Astrocyte (in vitro differentiated cells and primary cell): ENCODE data around the gene CNTNAP5. TPM values are rescaled to one million over a fixed set of nuclear protein-coding genes. Genes with fewer than 3 reads are reported as not detected.

Experiments
- DNase-seq: peaks from one replicate; pipeline ENCODE4 v3.0.0-alpha.2; 2010; ENCODE audit warnings: low read depth
- FAIRE-seq: peaks from 2 replicates; lab custom pipeline; 2011; peaks lifted over from hg19 to GRCh38; lab: Jason Lieb, UNC
- H2AFZ ChIP-seq: 2 replicates; pipeline ENCODE4 v1.6.0; 2012; ENCODE audit warnings: low read depth, low read length, inconsistent platforms
- H3K27ac ChIP-seq: 2 replicates; pipeline ENCODE4 v1.5.1; 2011; ENCODE audit warnings: low read depth, low read length, inconsistent platforms
- H3K27me3 ChIP-seq: 2 replicates; pipeline ENCODE4 v1.6.0; 2011; ENCODE audit warnings: low read length, inconsistent platforms; ENCODE audit not compliant: insufficient read depth
- H3K36me3 ChIP-seq: 2 replicates; pipeline ENCODE4 v1.5.1; 2011; ENCODE audit warnings: low read length, inconsistent platforms; ENCODE audit not compliant: insufficient read depth
- H3K4me1 ChIP-seq: 2 replicates; pipeline ENCODE4 v1.5.1; 2011; ENCODE audit warnings: low read length, inconsistent platforms; ENCODE audit not compliant: insufficient read depth
- H3K4me2 ChIP-seq: 2 replicates; pipeline ENCODE4 v1.6.0; 2012; ENCODE audit warnings: low read length, inconsistent platforms
- H3K4me3 ChIP-seq: 2 replicates; pipeline ENCODE4 v1.5.1; 2011; ENCODE audit warnings: low read depth, mild to moderate bottlenecking, low read length, inconsistent platforms; ENCODE audit not compliant: insufficient read depth
- H3K79me2 ChIP-seq: 2 replicates; pipeline ENCODE4 v1.6.0; 2012; ENCODE audit warnings: mild to moderate bottlenecking, low read length, inconsistent platforms; ENCODE audit not compliant: insufficient read depth
- H3K9ac ChIP-seq: 2 replicates; pipeline ENCODE4 v1.6.0; 2012; ENCODE audit warnings: mild to moderate bottlenecking, low read length, inconsistent platforms
- H3K9me3 ChIP-seq: 2 replicates; pipeline ENCODE4 v1.5.1; 2012; ENCODE audit warnings: low read depth, mild to moderate bottlenecking, low read length, inconsistent platforms; ENCODE audit not compliant: insufficient read depth
- H4K20me1 ChIP-seq: 2 replicates; pipeline ENCODE4 v1.6.0; 2012; ENCODE audit warnings: low read length, inconsistent platforms; ENCODE audit not compliant: insufficient read depth
- H3K27ac Mint-ChIP-seq: one replicate; pipeline ENCODE4 v1.8.0; 2021; ENCODE audit warnings: mild to moderate bottlenecking, mixed read lengths; ENCODE audit not compliant: unreplicated experiment
- H3K27me3 Mint-ChIP-seq: one replicate; pipeline ENCODE4 v1.8.0; 2021; ENCODE audit warnings: low read depth, mixed read lengths; ENCODE audit not compliant: unreplicated experiment
- H3K36me3 Mint-ChIP-seq: one replicate; pipeline ENCODE4 v1.8.0; 2021; ENCODE audit warnings: low read depth, mixed read lengths; ENCODE audit not compliant: unreplicated experiment
- H3K4me1 Mint-ChIP-seq: one replicate; pipeline ENCODE4 v1.8.0; 2021; ENCODE audit warnings: low read depth, mixed read lengths; ENCODE audit not compliant: unreplicated experiment
- H3K4me3 Mint-ChIP-seq: one replicate; pipeline ENCODE4 v1.8.0; 2021; ENCODE audit warnings: mild to moderate bottlenecking, moderate library complexity, mixed read lengths; ENCODE audit not compliant: unreplicated experiment
- H3K9me3 Mint-ChIP-seq: one replicate; pipeline ENCODE4 v1.8.0; 2021; ENCODE audit warnings: mild to moderate bottlenecking, mixed read lengths; ENCODE audit not compliant: unreplicated experiment
- CTCF ChIP-seq: IDR thresholded peaks from 2 replicates; pipeline ENCODE4 v1.5.1; 2011; ENCODE audit warnings: low read depth, mild to moderate bottlenecking, inconsistent platforms, low read length, moderate library complexity; ENCODE audit not compliant: insufficient read depth
- EZH2 ChIP-seq: IDR thresholded peaks from 2 replicates; pipeline ENCODE4 v1.6.1; 2012; ENCODE audit warnings: mild to moderate bottlenecking, low read length, inconsistent platforms; ENCODE audit not compliant: insufficient read depth
- total RNA-seq: library from RNA; stranded (reverse); gene quantifications from 2 replicates; pipeline ENCODE4 v1.2.1, GENCODE V29; 2021

Gene CNTNAP5
- total RNA-seq, 1 donor from 2014 or later: 0.30 TPM

GRCh38 chr2:124027182-124027581, 2.1 kb downstream of the CNTNAP5 start:
- Mint-ChIP-seq H3K27me3 (peaks cover 40% of the 10 kb centered on the region), H3K9me3 (no peaks in the 10 kb centered on the region), H3K36me3 (no peaks in the 10 kb centered on the region), H3K4me1 (peaks cover 6% of the 10 kb centered on the region), H3K27ac (no peak overlapping the region), H3K4me3 (no peak overlapping the region)
- Histone ChIP-seq H2AFZ (no peak overlapping the region), H3K9ac (no peak overlapping the region), H3K4me3 (no peak overlapping the region), H3K4me1 (peaks cover 3% of the 10 kb centered on the region), H4K20me1 (no peaks in the 10 kb centered on the region), H3K36me3 (no peaks in the 10 kb centered on the region), H3K4me2 (no peak overlapping the region), H3K79me2 (no peaks in the 10 kb centered on the region), H3K9me3 (no peaks in the 10 kb centered on the region), H3K27me3 (peaks cover 2% of the 10 kb centered on the region), H3K27ac (no peak overlapping the region)
- FAIRE-seq: no peak
- TF ChIP-seq CTCF (peak; percentile 61), EZH2 (no peak)
- peak; percentile 15 for DNase-seq

GRCh38 chr2:124032799-124033198, 7.7 kb downstream of the CNTNAP5 start:
- H3K27ac Mint-ChIP-seq: no peak overlapping the region
- Histone ChIP-seq H3K4me2 (no peak overlapping the region), H2AFZ (no peak overlapping the region), H3K4me3 (no peak overlapping the region), H3K36me3 (no peaks in the 10 kb centered on the region), H3K9ac (no peak overlapping the region), H4K20me1 (no peaks in the 10 kb centered on the region), H3K79me2 (no peaks in the 10 kb centered on the region), H3K27me3 (no peaks in the 10 kb centered on the region), H3K4me1 (no peaks in the 10 kb centered on the region), H3K9me3 (peaks cover 2% of the 10 kb centered on the region), H3K27ac (no peak overlapping the region)
- no peaks in the 10 kb centered on the region for H3K9me3 Mint-ChIP-seq
- DNase-seq (no peak), FAIRE-seq (no peak)
- H3K4me3 Mint-ChIP-seq: no peak overlapping the region
- H3K36me3 Mint-ChIP-seq: no peaks in the 10 kb centered on the region
- peaks cover 2% of the 10 kb centered on the region for H3K27me3 Mint-ChIP-seq
- TF ChIP-seq EZH2 (no peak), CTCF (no peak)
- peaks cover 8% of the 10 kb centered on the region for H3K4me1 Mint-ChIP-seq

- Mint-ChIP-seq H3K4me1 (peaks cover 8% of the 10 kb centered on the region), H3K27me3 (peaks cover 2% of the 10 kb centered on the region), H3K4me3 (no peak overlapping the region), H3K27ac (no peak overlapping the region), H3K9me3 (no peaks in the 10 kb centered on the region), H3K36me3 (no peaks in the 10 kb centered on the region)
- Histone ChIP-seq H3K9ac (no peak overlapping the region), H3K27me3 (no peaks in the 10 kb centered on the region), H4K20me1 (no peaks in the 10 kb centered on the region), H3K36me3 (no peaks in the 10 kb centered on the region), H3K4me3 (no peak overlapping the region), H3K4me2 (no peak overlapping the region), H3K27ac (no peak overlapping the region), H3K9me3 (peaks cover 2% of the 10 kb centered on the region), H3K4me1 (no peaks in the 10 kb centered on the region), H2AFZ (no peak overlapping the region), H3K79me2 (no peaks in the 10 kb centered on the region)
- no peak for TF ChIP-seq CTCF
- TF ChIP-seq EZH2: no peak
- no peak for DNase-seq
- FAIRE-seq: no peak
These were observed 9.2 kb downstream of the CNTNAP5 start for GRCh38 chr2:124034265-124034664.
